ENCODE measurements around the gene SRRM5. TPM values are rescaled to one million over a fixed set of nuclear protein-coding genes. Genes with fewer than 3 reads are reported as not detected.
"Not testable (repeated sequence)": the region's sequence is repeated elsewhere in the genome, so short reads cannot be mapped to it uniquely, and the experiment has no call there.

SRRM5 gene
- total RNA-seq, 2 donors from 2014 or later: 0.28 TPM; not detected in 1

GRCh38 chr19:43597876-43598275, 14.0 kb upstream of the SRRM5 start:
- no peak overlapping the region for H3K4me3 ChIP-seq
- no peaks in the 10 kb centered on the region for H3K9me3 ChIP-seq
- peaks cover 21% of the 10 kb centered on the region for H3K36me3 ChIP-seq
- no peak for DNase-seq (ENCODE audit: low spot score)
- TF ChIP-seq CTCF (IDR thresholded peaks at IDR 0.05): no peak
- peaks cover 0 to 44% of the 10 kb centered on the region in 2 donors for H3K4me1 ChIP-seq
- H3K27me3 ChIP-seq: no peaks in the 10 kb centered on the region
- no peak overlapping the region for H3K27ac ChIP-seq

GRCh38 chr19:43598445-43599240, 13.2 kb upstream of the SRRM5 start:
- H3K4me3 ChIP-seq: no peak overlapping the region
- no peaks in the 10 kb centered on the region for H3K9me3 ChIP-seq
- peaks cover 17% of the 10 kb centered on the region for H3K36me3 ChIP-seq
- H3K4me1 ChIP-seq: peaks cover 0 to 36% of the 10 kb centered on the region in 2 donors
- no peak overlapping the region for H3K27ac ChIP-seq
- no peak for TF ChIP-seq CTCF (IDR thresholded peaks at IDR 0.05)
- DNase-seq (ENCODE audit: low spot score): no peak
- no peaks in the 10 kb centered on the region for H3K27me3 ChIP-seq

GRCh38 chr19:43599635-43600295, 12.1 kb upstream of the SRRM5 start:
- H3K27ac ChIP-seq: no peak overlapping the region
- no peaks in the 10 kb centered on the region for H3K9me3 ChIP-seq
- H3K4me1 ChIP-seq: peaks cover 0 to 25% of the 10 kb centered on the region in 2 donors
- TF ChIP-seq CTCF (IDR thresholded peaks at IDR 0.05): no peak
- peaks cover 17% of the 10 kb centered on the region for H3K36me3 ChIP-seq
- H3K4me3 ChIP-seq: no peak overlapping the region
- DNase-seq (ENCODE audit: low spot score): no peak
- H3K27me3 ChIP-seq: no peaks in the 10 kb centered on the region

GRCh38 chr19:43600326-43600725, 11.6 kb upstream of the SRRM5 start:
- H3K4me3 ChIP-seq; H3K9me3 ChIP-seq; H3K27ac ChIP-seq; DNase-seq (ENCODE audit: low spot score); H3K27me3 ChIP-seq: not testable (repeated sequence)
- peaks cover 17% of the 10 kb centered on the region for H3K36me3 ChIP-seq
- peaks cover 0 to 19% of the 10 kb centered on the region in 2 donors for H3K4me1 ChIP-seq

- Histone ChIP-seq H3K27ac (no peak overlapping the region), H3K4me1 (peaks cover 3 to 4% of the 10 kb centered on the region in 2 donors), H3K9me3 (no peaks in the 10 kb centered on the region), H3K36me3 (peaks cover 6% of the 10 kb centered on the region), H3K4me3 (no peak overlapping the region), H3K27me3 (no peaks in the 10 kb centered on the region)
- no peak for DNase-seq (ENCODE audit: low spot score)
- no peak for TF ChIP-seq CTCF (IDR thresholded peaks at IDR 0.05)
Observed at GRCh38 chr19:43605875-43606568, 5.9 kb upstream of the SRRM5 start.

Measured in right atrium auricular region (tissue), 2 donors.